ENCODE measurements around the gene LBX1. TPM values are rescaled to one million over a fixed set of nuclear protein-coding genes. Genes with fewer than 3 reads are reported as not detected.

LBX1 gene
- total RNA-seq, 2 experiments from 2014 or later, result not detected

DNA sequence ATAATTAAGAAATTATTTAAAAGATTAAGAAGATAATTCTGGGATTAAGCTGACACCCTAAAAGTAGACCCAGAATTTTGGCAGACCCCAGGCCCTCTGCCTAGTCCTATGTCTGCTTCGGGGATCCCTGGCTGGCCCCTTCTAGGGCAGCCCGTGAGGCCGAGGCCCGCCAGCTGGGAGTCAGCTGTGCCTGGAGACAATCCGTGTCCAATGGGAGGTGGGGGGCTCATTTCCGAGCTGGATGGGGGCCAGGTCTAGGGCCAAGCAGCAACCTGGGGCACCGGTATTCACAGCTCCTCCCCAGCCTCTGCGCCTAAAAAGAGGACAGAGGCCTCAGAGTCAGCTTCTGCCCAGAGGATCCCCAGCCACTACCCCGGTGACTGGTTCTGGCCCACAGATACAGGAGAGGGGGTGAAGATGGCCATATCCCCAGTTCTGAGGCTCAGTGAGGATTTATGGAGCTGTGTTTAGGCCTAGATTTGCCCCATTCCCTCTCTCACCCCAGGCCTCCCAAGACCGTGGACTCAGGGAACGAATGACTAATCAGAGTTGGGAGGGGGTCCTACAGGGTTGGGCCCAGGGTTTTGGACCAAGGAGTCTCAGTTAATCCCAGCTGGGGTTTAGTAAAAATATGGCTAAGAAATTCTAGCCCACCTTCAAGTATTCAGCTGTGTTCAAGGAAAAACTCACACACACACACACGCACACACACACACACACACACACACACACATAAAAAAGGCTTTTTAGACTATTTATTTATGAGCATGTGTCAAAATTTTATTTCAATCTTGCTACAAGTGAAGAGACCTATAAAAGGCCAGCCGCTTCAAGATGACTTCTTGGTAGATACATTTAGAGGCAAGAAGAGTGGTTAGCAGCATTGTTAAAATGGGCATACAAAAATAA, 37.4 kb upstream of the LBX1 start:
- Histone ChIP-seq H3K79me2 (ENCODE audit: insufficient read depth, low read depth, low read length) (no peaks in the 10 kb centered on the region), H4K20me1 (ENCODE audit: insufficient read depth, low read length) (no peaks in the 10 kb centered on the region), H3K27ac (ENCODE audit: low read depth, low read length, poor library complexity, severe bottlenecking) (no peak overlapping the region), H3K9me2 (ENCODE audit: insufficient read depth, low read length) (no peaks in the 10 kb centered on the region), H3K4me3 (ENCODE audit: low read depth, low read length, poor library complexity, severe bottlenecking) (no peak overlapping the region), H3K4me2 (ENCODE audit: low read length) (no peak overlapping the region), H2AFZ (ENCODE audit: low read length) (no peak overlapping the region), H3K36me3 (ENCODE audit: insufficient read depth, low read length) (no peaks in the 10 kb centered on the region), H3K4me1 (ENCODE audit: insufficient read depth, low read length, poor library complexity, severe bottlenecking) (no peaks in the 10 kb centered on the region), H3K9me3 (ENCODE audit: low read length) (no peaks in the 10 kb centered on the region)
- ChIA-PET CTCF (ENCODE audit: unreplicated experiment) (no interaction called here), POLR2A (interaction anchor here (0.6 kb wide), 1 partner anchor 467 kb away, joined by 3 read pairs; no protein-coding TSS in a partner anchor)
- no TSS peak for BruUV-seq (replicated peaks)
- no peak for DNase-seq (ENCODE audit: low spot score)
- TF ChIP-seq CTCF (conservative IDR thresholded peaks at IDR 0.05; ENCODE audit: low read length), result no peak
- no peak for TF ChIP-seq EZH2phosphoT487 (IDR thresholded peaks at IDR 0.05; ENCODE audit: borderline replicate concordance, low read depth, low read length)
- intact Hi-C loops (cut with micrococcal nuclease; ENCODE audit: unreplicated experiment), result no loop called here

DNA sequence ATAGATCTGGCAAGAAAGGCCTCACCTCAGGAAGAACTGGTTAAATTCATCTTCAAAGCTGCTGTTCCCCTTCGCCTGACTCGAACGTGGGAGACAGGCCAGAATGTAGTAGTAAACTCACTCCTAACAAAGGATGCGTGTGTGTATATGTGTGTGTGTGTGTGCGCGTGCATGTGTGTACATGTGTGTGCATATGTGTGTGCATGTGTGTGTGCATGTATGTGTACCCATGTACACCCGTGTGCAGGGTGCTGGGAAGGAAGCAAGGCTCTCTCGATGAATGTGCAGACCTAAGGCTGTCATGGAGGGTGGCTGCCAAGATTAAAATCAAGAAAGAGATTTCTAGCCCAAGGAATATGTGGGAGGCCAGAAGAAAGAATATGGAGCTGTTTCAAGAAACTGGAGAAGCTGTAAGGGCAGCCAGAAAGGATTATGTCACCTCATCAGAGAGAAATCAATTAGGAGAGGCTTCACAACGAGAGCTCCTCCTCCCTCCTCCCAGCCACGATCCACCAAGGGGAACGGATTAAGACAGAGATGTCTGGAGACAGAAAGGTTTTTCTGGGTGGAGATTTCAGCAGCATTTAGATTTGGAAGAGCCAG, 34.0 kb upstream of the LBX1 start:
- POLR2A ChIA-PET, result interaction anchor here (0.6 kb wide), 1 partner anchor 557 kb away, joined by 6 read pairs; no protein-coding TSS in a partner anchor

More for the DNA sequence above, 34.0 kb upstream of the LBX1 start:
- BruUV-seq (replicated peaks), result no TSS peak
- no peaks in the 10 kb centered on the region for H3K36me3 ChIP-seq (ENCODE audit: insufficient read depth, low read length)
- no peaks in the 10 kb centered on the region for H3K79me2 ChIP-seq (ENCODE audit: insufficient read depth, low read depth, low read length)
- no peaks in the 10 kb centered on the region for H4K20me1 ChIP-seq (ENCODE audit: insufficient read depth, low read length)
- H2AFZ ChIP-seq (ENCODE audit: low read length), result no peak overlapping the region
- intact Hi-C loops (cut with micrococcal nuclease; ENCODE audit: unreplicated experiment), result no loop called here
- no peaks in the 10 kb centered on the region for H3K9me2 ChIP-seq (ENCODE audit: insufficient read depth, low read length)
- H3K27ac ChIP-seq (ENCODE audit: low read depth, low read length, poor library complexity, severe bottlenecking), result no peak overlapping the region
- H3K4me3 ChIP-seq (ENCODE audit: low read depth, low read length, poor library complexity, severe bottlenecking), result no peak overlapping the region
- CTCF ChIA-PET (ENCODE audit: unreplicated experiment), result no interaction called here
- no peak overlapping the region for H3K4me2 ChIP-seq (ENCODE audit: low read length)
- H3K4me1 ChIP-seq (ENCODE audit: insufficient read depth, low read length, poor library complexity, severe bottlenecking), result no peaks in the 10 kb centered on the region
- no peak for DNase-seq (ENCODE audit: low spot score)
- no peak for TF ChIP-seq CTCF (conservative IDR thresholded peaks at IDR 0.05; ENCODE audit: low read length)
- no peak for TF ChIP-seq EZH2phosphoT487 (IDR thresholded peaks at IDR 0.05; ENCODE audit: borderline replicate concordance, low read depth, low read length)
- peaks cover under 1% of the 10 kb centered on the region; the same call in 1 of the 2 replicates for H3K9me3 ChIP-seq (ENCODE audit: low read length)

Measured in OCI-LY7 (cell line).